HCT116 (cell line): ENCODE measurements around the gene MAP3K5. TPM values are rescaled to one million over a fixed set of nuclear protein-coding genes. Genes with fewer than 3 reads are reported as not detected.

Source experiments
- ATAC-seq: fragments of 200-7000 bp; cut with Tn5 transposase; 2 replicates; pipeline ENCODE4 v1.9.1; 2020; ENCODE audit warnings: mild to moderate bottlenecking, moderate library complexity
- BruUV-seq: library from RNA; stranded (reverse); fragments of 400-500 nt; replicated peaks from 2 replicates; lab custom pipeline; 2021; lab: Mats Ljungman, UMichigan
- CTCF ChIA-PET: fragments of 300-600 bp; sonication (Branson Sonifier 250); formaldehyde crosslinking; loops from one replicate; lab custom pipeline; 2021; ENCODE audit warnings: antibody characterized with exemption; lab: Charles Lee
- POLR2A ChIA-PET: fragments of 300-600, 350-600 bp; sonication (Branson Sonifier 250); formaldehyde crosslinking; loops from one replicate; lab custom pipeline; 2021; ENCODE audit warnings: antibody characterized with exemption; lab: Charles Lee
- RAD21 ChIA-PET, 2 experiments: fragments of 300-600 bp; sonication (Branson Sonifier 250); formaldehyde crosslinking; loops; one replicate each; lab custom pipeline; 2023; ENCODE audit warnings: low total read pairs in 2 of 2; ENCODE audit not compliant: uncharacterized antibody in 2 of 2, unreplicated experiment in 2 of 2, low non-redundant PET in 1 of 2; lab: Charles Lee
- DNase-seq: peaks from one replicate; pipeline ENCODE4 v3.0.0-alpha.2; 2010; ENCODE audit warnings: low read depth, low spot score
- H2AFZ ChIP-seq: fragments of 200-600 bp; shearing (Covaris generic), sonication (generic); 2 replicates; pipeline ENCODE4 v1.6.1; 2017; ENCODE audit warnings: low read depth, mixed run types, mixed read lengths, antibody characterized with exemption, low read length; ENCODE audit not compliant: poor library complexity, severe bottlenecking
- H3K27ac ChIP-seq: 2 replicates; pipeline ENCODE4 v1.5.1; 2012; ENCODE audit warnings: low read depth, low read length
- H3K27me3 ChIP-seq: fragments of 200-600 bp; sonication (generic); 2 replicates; pipeline ENCODE4 v1.6.1; 2016; ENCODE audit warnings: mixed run types, low read length, mixed read lengths; ENCODE audit not compliant: insufficient read depth
- H3K36me3 ChIP-seq, 2 experiments: fragments of 200-500 bp in 1 of 2; fragments of 200-600 bp in 1 of 2; sonication (Bioruptor generic) in 1 of 2; sonication (generic) in 1 of 2; 2 replicates each; pipeline versions ENCODE4 v1.5.1 to v1.6.1; 2014 to 2016; ENCODE audit warnings: low read length in 2 of 2, inconsistent platforms in 1 of 2, mixed read lengths in 1 of 2, mixed run types in 1 of 2; ENCODE audit not compliant: insufficient read depth in 2 of 2, control insufficient read depth in 1 of 2
- H3K4me1 ChIP-seq, 2 experiments: fragments of 200-600 bp in 1 of 2; sonication (generic) in 1 of 2; 2 replicates each; pipeline versions ENCODE4 v1.5.1 to v1.6.1; 2012 to 2017; ENCODE audit warnings: low read length in 2 of 2, inconsistent platforms in 1 of 2, mild to moderate bottlenecking in 1 of 2, mixed read lengths in 1 of 2, mixed run types in 1 of 2, moderate library complexity in 1 of 2; ENCODE audit not compliant: insufficient read depth in 2 of 2, control insufficient read depth in 1 of 2
- H3K4me2 ChIP-seq: fragments of 200-600 bp; sonication (generic); 2 replicates; pipeline ENCODE4 v1.6.1; 2017; ENCODE audit warnings: mixed run types, low read length, mixed read lengths
- H3K4me3 ChIP-seq, 2 experiments: fragments of 200-600 bp in 1 of 2; sonication (generic) in 1 of 2; replicated peaks in 1 of 2; 2 replicates each; pipeline ENCODE4 v1.5.1; 2011 to 2016; ENCODE audit warnings: low read length in 2 of 2, control low read depth in 1 of 2, low read depth in 1 of 2, mild to moderate bottlenecking in 1 of 2, mixed read lengths in 1 of 2, mixed run types in 1 of 2
- H3K79me2 ChIP-seq: fragments of 200-600 bp; sonication (generic); 2 replicates; pipeline ENCODE4 v1.6.1; 2017; ENCODE audit warnings: mild to moderate bottlenecking, mixed run types, low read length, moderate library complexity, mixed read lengths; ENCODE audit not compliant: insufficient read depth
- H3K9ac ChIP-seq: fragments of 200-600 bp; sonication (generic); 2 replicates; pipeline ENCODE4 v1.6.1; 2016; ENCODE audit warnings: low read length, mixed read lengths
- H3K9me2 ChIP-seq: fragments of 200-600 bp; sonication (generic), shearing (Covaris generic); 2 replicates; pipeline ENCODE4 v1.6.1; 2017; ENCODE audit warnings: mixed run types, mild to moderate bottlenecking, moderate library complexity; ENCODE audit not compliant: insufficient read depth
- H3K9me3 ChIP-seq, 2 experiments: fragments of 200-500 bp in 1 of 2; fragments of 200-600 bp in 1 of 2; sonication (Bioruptor generic) in 1 of 2; sonication (generic) in 1 of 2; 2 replicates each; pipeline ENCODE4 v1.6.1; 2014 to 2017; ENCODE audit warnings: low read length in 2 of 2, mixed read lengths in 2 of 2, inconsistent platforms in 1 of 2, low read depth in 1 of 2, mild to moderate bottlenecking in 1 of 2, mixed run types in 1 of 2, moderate library complexity in 1 of 2; ENCODE audit not compliant: control insufficient read depth in 1 of 2, insufficient read depth in 1 of 2
- H4K20me1 ChIP-seq: fragments of 200-600 bp; sonication (generic), shearing (Covaris generic); 2 replicates; pipeline ENCODE4 v1.6.1; 2017; ENCODE audit warnings: mixed run types, mild to moderate bottlenecking, moderate library complexity; ENCODE audit not compliant: insufficient read depth
- CBX3 ChIP-seq: IDR thresholded peaks from 2 replicates; pipeline ENCODE4 v1.6.1; 2012; ENCODE audit warnings: low read depth
- CTCF ChIP-seq, 3 experiments: fragments of 200-600 bp in 1 of 3; sonication (generic) in 1 of 3; IDR thresholded peaks in 2 of 3; conservative IDR thresholded peaks in 1 of 3; 2 replicates each; pipeline ENCODE4 v1.5.1; 2012 to 2017; ENCODE audit warnings: low read depth in 2 of 3, low read length in 2 of 3, antibody characterized with exemption in 1 of 3, borderline replicate concordance in 1 of 3, control low read depth in 1 of 3, mild to moderate bottlenecking in 1 of 3, mixed read lengths in 1 of 3, mixed run types in 1 of 3, moderate library complexity in 1 of 3; ENCODE audit not compliant: insufficient read depth in 1 of 3
- EGR1 ChIP-seq: IDR thresholded peaks from 2 replicates; pipeline ENCODE4 v1.6.1; 2012; ENCODE audit warnings: low read depth
- ELF1 ChIP-seq: IDR thresholded peaks from 2 replicates; pipeline ENCODE4 v1.6.1; 2012; ENCODE audit warnings: low read depth, borderline replicate concordance
- EZH2 ChIP-seq: fragments of 200-600 bp; sonication (generic); IDR thresholded peaks from 2 replicates; pipeline ENCODE4 v1.6.1; 2017; ENCODE audit warnings: antibody characterized with exemption, mixed run types
- EZH2phosphoT487 ChIP-seq: fragments of 200-600 bp; IDR thresholded peaks from 2 replicates; pipeline ENCODE4 v1.6.1; 2018; ENCODE audit warnings: antibody characterized with exemption, borderline replicate concordance
- JUND ChIP-seq: IDR thresholded peaks from 2 replicates; pipeline ENCODE4 v1.6.1; 2012
- POLR2A ChIP-seq: IDR thresholded peaks from 2 replicates; pipeline ENCODE4 v1.7.0; 2011; ENCODE audit warnings: borderline replicate concordance; ENCODE audit not compliant: insufficient read depth, insufficient read length; ENCODE audit errors: extremely low read depth
- RAD21 ChIP-seq: IDR thresholded peaks from 2 replicates; pipeline ENCODE4 v1.6.1; 2012; ENCODE audit warnings: low read depth, mild to moderate bottlenecking
- SP1 ChIP-seq: IDR thresholded peaks from 2 replicates; pipeline ENCODE4 v1.6.1; 2012; ENCODE audit warnings: low read depth
- SRF ChIP-seq: IDR thresholded peaks from 2 replicates; pipeline ENCODE4 v1.6.1; 2012; ENCODE audit warnings: low read depth
- TCF7L2 ChIP-seq: IDR thresholded peaks from 2 replicates; pipeline ENCODE4 v1.7.0; 2011; ENCODE audit warnings: borderline replicate concordance, inconsistent platforms; ENCODE audit not compliant: insufficient read depth, insufficient read length; ENCODE audit errors: extremely low read depth
- YY1 ChIP-seq: IDR thresholded peaks from 2 replicates; pipeline ENCODE4 v1.6.1; 2011; ENCODE audit warnings: low read length, low read depth, moderate library complexity, mild to moderate bottlenecking; ENCODE audit not compliant: insufficient replicate concordance; ENCODE audit errors: extremely low read depth
- ZFX ChIP-seq: fragments of 450-650 bp; IDR thresholded peaks from 2 replicates; pipeline ENCODE4 v1.6.1; 2017
- ZNF274 ChIP-seq: fragments of 200-500 bp; sonication (Bioruptor generic); IDR thresholded peaks from 2 replicates; pipeline ENCODE4 v1.6.1; 2014; ENCODE audit warnings: mild to moderate bottlenecking, low read depth, low read length, inconsistent platforms
- intact Hi-C: fragments of 100-400 bp; cut with micrococcal nuclease; formaldehyde crosslinking; loops from 2 replicates; pipeline ENCODE4 v1.10.0; 2022
- total RNA-seq: library from RNA; stranded (reverse); gene quantifications from one replicate; pipeline ENCODE4 v1.2.1, GENCODE V29; 2021; ENCODE audit not compliant: unreplicated experiment
- TF ChIP-seq, protein P1 (sequence below): IDR thresholded peaks from 2 replicates; pipeline ENCODE4 v1.6.1; 2012
- TF ChIP-seq, protein P2 (sequence below): IDR thresholded peaks from 2 replicates; pipeline ENCODE4 v1.6.1; 2011; ENCODE audit warnings: mild to moderate bottlenecking, low read length, moderate library complexity; ENCODE audit not compliant: insufficient replicate concordance; ENCODE audit errors: extremely low read depth
- TF ChIP-seq, protein P3 (sequence below): IDR thresholded peaks from 2 replicates; pipeline ENCODE4 v1.6.1; 2012; ENCODE audit warnings: low read depth

MAP3K5 gene
- total RNA-seq, 1 experiment from 2014 or later = 11.8 TPM

DNA sequence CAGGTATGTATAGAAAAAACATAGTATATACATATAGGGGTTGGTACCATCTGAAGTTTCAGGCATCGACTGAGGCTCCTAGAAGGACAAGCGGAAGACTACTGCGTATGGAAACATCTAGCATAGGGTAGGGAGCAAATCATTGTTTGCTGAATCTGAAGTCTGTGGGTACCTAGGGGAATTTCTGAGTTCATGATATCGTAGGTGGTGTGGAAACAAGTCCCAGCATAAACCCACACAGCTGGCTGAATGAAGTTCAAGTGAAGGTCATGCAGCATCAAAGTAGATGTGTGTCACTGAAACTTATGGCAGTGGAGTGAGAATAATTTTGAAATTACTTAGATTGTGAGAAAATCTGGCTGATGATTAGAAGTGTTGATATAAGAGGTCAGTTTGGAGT lies 281.5 kb downstream of the MAP3K5 start:
- Histone ChIP-seq H3K4me3 (no peak overlapping the region), H3K36me3 (no peaks in the 10 kb centered on the region), H3K9me2 (no peaks in the 10 kb centered on the region), H3K27me3 (no peaks in the 10 kb centered on the region), H3K27ac (no peak overlapping the region), H3K9me3 (no peaks in the 10 kb centered on the region), H3K9ac (no peak overlapping the region), H4K20me1 (no peaks in the 10 kb centered on the region), H2AFZ (no peak overlapping the region), H3K4me2 (no peak overlapping the region), H3K79me2 (peaks cover 4% of the 10 kb centered on the region; the same call in 1 of the 2 replicates), H3K4me1 (no peaks in the 10 kb centered on the region)
- TF ChIP-seq ZNF274 (no peak), ELF1 (no peak), JUND (no peak), TCF7L2 (no peak), EGR1 (no peak), EZH2phosphoT487 (no peak), POLR2A (no peak), SRF (no peak), CTCF (IDR thresholded peaks at IDR 0.05 in 2 of 3, conservative IDR thresholded peaks at IDR 0.05 in 1 of 3; ENCODE audit: borderline replicate concordance in 1 of 3, insufficient read depth in 1 of 3, low read depth in 2 of 3, low read length in 2 of 3) (no peak), YY1 (no peak), RAD21 (no peak), ZFX (no peak), SP1 (no peak), CBX3 (no peak), EZH2 (no peak)
- TF ChIP-seq, protein P1, sequence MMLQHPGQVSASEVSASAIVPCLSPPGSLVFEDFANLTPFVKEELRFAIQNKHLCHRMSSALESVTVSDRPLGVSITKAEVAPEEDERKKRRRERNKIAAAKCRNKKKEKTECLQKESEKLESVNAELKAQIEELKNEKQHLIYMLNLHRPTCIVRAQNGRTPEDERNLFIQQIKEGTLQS = no peak
- TF ChIP-seq, protein P2, sequence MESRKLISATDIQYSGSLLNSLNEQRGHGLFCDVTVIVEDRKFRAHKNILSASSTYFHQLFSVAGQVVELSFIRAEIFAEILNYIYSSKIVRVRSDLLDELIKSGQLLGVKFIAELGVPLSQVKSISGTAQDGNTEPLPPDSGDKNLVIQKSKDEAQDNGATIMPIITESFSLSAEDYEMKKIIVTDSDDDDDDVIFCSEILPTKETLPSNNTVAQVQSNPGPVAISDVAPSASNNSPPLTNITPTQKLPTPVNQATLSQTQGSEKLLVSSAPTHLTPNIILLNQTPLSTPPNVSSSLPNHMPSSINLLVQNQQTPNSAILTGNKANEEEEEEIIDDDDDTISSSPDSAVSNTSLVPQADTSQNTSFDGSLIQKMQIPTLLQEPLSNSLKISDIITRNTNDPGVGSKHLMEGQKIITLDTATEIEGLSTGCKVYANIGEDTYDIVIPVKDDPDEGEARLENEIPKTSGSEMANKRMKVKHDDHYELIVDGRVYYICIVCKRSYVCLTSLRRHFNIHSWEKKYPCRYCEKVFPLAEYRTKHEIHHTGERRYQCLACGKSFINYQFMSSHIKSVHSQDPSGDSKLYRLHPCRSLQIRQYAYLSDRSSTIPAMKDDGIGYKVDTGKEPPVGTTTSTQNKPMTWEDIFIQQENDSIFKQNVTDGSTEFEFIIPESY = no peak
- TF ChIP-seq, protein P3, sequence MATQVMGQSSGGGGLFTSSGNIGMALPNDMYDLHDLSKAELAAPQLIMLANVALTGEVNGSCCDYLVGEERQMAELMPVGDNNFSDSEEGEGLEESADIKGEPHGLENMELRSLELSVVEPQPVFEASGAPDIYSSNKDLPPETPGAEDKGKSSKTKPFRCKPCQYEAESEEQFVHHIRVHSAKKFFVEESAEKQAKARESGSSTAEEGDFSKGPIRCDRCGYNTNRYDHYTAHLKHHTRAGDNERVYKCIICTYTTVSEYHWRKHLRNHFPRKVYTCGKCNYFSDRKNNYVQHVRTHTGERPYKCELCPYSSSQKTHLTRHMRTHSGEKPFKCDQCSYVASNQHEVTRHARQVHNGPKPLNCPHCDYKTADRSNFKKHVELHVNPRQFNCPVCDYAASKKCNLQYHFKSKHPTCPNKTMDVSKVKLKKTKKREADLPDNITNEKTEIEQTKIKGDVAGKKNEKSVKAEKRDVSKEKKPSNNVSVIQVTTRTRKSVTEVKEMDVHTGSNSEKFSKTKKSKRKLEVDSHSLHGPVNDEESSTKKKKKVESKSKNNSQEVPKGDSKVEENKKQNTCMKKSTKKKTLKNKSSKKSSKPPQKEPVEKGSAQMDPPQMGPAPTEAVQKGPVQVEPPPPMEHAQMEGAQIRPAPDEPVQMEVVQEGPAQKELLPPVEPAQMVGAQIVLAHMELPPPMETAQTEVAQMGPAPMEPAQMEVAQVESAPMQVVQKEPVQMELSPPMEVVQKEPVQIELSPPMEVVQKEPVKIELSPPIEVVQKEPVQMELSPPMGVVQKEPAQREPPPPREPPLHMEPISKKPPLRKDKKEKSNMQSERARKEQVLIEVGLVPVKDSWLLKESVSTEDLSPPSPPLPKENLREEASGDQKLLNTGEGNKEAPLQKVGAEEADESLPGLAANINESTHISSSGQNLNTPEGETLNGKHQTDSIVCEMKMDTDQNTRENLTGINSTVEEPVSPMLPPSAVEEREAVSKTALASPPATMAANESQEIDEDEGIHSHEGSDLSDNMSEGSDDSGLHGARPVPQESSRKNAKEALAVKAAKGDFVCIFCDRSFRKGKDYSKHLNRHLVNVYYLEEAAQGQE = no peak
- DNase-seq (no peak), ATAC-seq (no peak)
- intact Hi-C loops = no loop called here
- CTCF ChIA-PET = no interaction called here
- RAD21 ChIA-PET = no interaction called here
- POLR2A ChIA-PET = no interaction called here
- BruUV-seq = no TSS peak
